Hepatocyte (in vitro differentiated cells): ENCODE data around the gene RNF130.

ENCODE experiments used
- EZH2 ChIP-seq: fragments of 200-600 bp; sonication (generic); IDR thresholded peaks from 2 replicates; pipeline ENCODE4 v1.6.1; 2016; ENCODE audit warnings: antibody characterized with exemption, mild to moderate bottlenecking, borderline replicate concordance
- TF ChIP-seq, protein P1 (sequence below): fragments of 200-600 bp; sonication (generic); IDR thresholded peaks from 2 replicates; pipeline ENCODE4 v1.5.1; 2016; ENCODE audit warnings: antibody characterized with exemption, mild to moderate bottlenecking; ENCODE audit not compliant: poor library complexity

DNA sequence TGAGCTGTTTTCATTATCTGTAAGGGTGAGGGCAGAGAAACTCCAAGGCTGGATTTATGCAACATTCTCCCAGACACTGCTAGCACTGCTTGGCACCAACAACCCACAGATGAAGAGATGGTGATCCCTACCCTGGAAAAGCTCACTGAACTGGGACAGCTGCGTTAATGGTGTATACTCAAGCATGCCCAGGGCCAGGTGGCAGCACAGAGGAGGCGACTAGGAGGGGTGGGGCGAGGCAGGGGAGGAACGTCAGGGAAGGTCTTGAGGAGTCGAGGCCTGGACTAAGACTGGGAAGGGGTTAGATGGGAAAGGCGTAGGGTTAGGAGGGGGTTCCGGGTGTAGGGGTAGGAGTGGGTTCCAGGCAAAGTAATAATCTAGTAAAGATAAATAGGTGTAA, 90.8 kb downstream of the RNF130 start:
- TF ChIP-seq, protein P1, sequence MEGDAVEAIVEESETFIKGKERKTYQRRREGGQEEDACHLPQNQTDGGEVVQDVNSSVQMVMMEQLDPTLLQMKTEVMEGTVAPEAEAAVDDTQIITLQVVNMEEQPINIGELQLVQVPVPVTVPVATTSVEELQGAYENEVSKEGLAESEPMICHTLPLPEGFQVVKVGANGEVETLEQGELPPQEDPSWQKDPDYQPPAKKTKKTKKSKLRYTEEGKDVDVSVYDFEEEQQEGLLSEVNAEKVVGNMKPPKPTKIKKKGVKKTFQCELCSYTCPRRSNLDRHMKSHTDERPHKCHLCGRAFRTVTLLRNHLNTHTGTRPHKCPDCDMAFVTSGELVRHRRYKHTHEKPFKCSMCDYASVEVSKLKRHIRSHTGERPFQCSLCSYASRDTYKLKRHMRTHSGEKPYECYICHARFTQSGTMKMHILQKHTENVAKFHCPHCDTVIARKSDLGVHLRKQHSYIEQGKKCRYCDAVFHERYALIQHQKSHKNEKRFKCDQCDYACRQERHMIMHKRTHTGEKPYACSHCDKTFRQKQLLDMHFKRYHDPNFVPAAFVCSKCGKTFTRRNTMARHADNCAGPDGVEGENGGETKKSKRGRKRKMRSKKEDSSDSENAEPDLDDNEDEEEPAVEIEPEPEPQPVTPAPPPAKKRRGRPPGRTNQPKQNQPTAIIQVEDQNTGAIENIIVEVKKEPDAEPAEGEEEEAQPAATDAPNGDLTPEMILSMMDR, result no peak
- no peak for TF ChIP-seq EZH2
